Chondrocyte (in vitro differentiated cells): ENCODE results near the gene ACAT1. TPM values are rescaled to one million over a fixed set of nuclear protein-coding genes. Genes with fewer than 3 reads are reported as not detected.

Experiments
- DNase-seq: peaks from one replicate; pipeline ENCODE4 v3.0.0; 2021; ENCODE audit warnings: mixed read lengths, low spot score
- H3K27ac Mint-ChIP-seq: one replicate; pipeline ENCODE4 v1.8.0; 2021; ENCODE audit warnings: mild to moderate bottlenecking, moderate library complexity, mixed read lengths; ENCODE audit not compliant: unreplicated experiment
- H3K27me3 Mint-ChIP-seq: 2 replicates; pipeline ENCODE4 v1.8.0; 2021; ENCODE audit warnings: low read depth, mixed read lengths
- H3K36me3 Mint-ChIP-seq: 2 replicates; pipeline ENCODE4 v1.8.0; 2021; ENCODE audit warnings: low read depth, mixed read lengths
- H3K4me1 Mint-ChIP-seq: 2 replicates; pipeline ENCODE4 v1.8.0; 2021; ENCODE audit warnings: low read depth, mild to moderate bottlenecking, mixed read lengths
- H3K4me3 Mint-ChIP-seq: one replicate; pipeline ENCODE4 v1.8.0; 2021; ENCODE audit warnings: mild to moderate bottlenecking, moderate library complexity, mixed read lengths; ENCODE audit not compliant: unreplicated experiment
- H3K9me3 Mint-ChIP-seq: 2 replicates; pipeline ENCODE4 v1.8.0; 2021; ENCODE audit warnings: low read depth, mixed read lengths
- total RNA-seq: library from RNA; stranded (reverse); gene quantifications from 3 replicates; pipeline ENCODE4 v1.2.1, GENCODE V29; 2021
- TF ChIP-seq, protein P1 (sequence below): fragments of 200-600 bp; sonication (generic); IDR thresholded peaks from 2 replicates; pipeline ENCODE4 v1.5.0; 2021; ENCODE audit warnings: antibody characterized with exemption, mild to moderate bottlenecking, moderate library complexity

The ACAT1 gene
- total RNA-seq, 1 donor from 2014 or later: 43.1 TPM

DNA sequence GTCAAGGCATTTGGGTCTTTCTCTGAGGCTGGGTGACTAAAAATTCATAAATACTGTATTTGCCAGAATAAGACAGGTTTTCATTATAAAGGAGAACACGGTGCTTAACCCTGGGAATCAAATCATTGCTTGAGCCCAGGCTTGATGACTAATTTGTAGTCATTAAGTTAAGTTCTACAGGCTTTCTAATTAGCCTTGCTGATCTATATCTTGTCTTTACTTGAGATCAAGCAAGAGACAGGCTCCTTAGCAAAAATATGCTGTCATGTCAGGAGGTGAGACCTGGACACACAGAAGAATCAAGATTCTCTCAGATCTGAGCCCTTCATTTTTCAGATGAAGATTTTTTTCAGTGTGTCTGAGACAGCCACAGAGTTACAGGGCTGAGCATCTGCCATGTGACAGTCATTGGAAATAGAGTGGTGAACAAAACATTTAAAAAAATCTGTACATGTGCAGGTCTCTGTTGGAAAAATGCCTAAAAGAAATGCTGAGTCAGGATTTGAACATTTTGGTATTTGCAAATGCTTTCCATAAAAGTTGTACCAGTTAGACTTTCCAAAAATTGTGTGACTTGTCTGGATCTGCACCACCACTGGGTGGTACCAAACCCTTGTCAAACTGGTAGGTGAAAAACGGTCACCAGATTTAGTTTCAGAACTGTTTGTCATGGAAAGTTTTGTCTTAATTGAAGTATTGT lies 14.6 kb downstream of the ACAT1 start:
- H3K4me3 Mint-ChIP-seq: no peak overlapping the region
- DNase-seq: no peak

DNA sequence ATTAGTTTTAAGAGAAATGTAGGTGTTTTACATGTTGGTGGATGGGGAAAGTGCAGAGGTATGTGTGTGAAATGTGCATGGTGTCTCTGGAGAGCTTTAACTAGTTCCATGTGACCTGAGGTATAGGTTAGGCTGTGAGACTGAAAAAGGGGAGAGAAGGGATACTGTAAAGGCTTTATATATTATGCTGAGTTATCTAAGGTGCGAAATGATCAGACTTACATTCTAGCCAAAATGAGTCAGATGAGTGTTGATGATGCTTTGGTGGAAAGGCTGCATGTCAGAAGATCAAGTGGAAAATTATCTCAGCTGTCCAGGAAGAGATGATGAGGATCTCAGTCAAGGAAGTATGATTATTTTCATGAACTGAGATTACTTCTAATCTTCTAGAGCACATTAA lies 15.8 kb downstream of the ACAT1 start:
- H3K4me1 Mint-ChIP-seq: peaks cover 3% of the 10 kb centered on the region
- H3K36me3 Mint-ChIP-seq: peaks cover 17% of the 10 kb centered on the region
- TF ChIP-seq, protein P1, sequence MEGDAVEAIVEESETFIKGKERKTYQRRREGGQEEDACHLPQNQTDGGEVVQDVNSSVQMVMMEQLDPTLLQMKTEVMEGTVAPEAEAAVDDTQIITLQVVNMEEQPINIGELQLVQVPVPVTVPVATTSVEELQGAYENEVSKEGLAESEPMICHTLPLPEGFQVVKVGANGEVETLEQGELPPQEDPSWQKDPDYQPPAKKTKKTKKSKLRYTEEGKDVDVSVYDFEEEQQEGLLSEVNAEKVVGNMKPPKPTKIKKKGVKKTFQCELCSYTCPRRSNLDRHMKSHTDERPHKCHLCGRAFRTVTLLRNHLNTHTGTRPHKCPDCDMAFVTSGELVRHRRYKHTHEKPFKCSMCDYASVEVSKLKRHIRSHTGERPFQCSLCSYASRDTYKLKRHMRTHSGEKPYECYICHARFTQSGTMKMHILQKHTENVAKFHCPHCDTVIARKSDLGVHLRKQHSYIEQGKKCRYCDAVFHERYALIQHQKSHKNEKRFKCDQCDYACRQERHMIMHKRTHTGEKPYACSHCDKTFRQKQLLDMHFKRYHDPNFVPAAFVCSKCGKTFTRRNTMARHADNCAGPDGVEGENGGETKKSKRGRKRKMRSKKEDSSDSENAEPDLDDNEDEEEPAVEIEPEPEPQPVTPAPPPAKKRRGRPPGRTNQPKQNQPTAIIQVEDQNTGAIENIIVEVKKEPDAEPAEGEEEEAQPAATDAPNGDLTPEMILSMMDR: no peak
- no peak overlapping the region for H3K27ac Mint-ChIP-seq
- DNase-seq: no peak
- no peak overlapping the region for H3K4me3 Mint-ChIP-seq
- no peaks in the 10 kb centered on the region for H3K27me3 Mint-ChIP-seq
- H3K9me3 Mint-ChIP-seq: no peaks in the 10 kb centered on the region

More for the DNA sequence above, 14.6 kb downstream of the ACAT1 start:
- Mint-ChIP-seq H3K9me3 (no peaks in the 10 kb centered on the region), H3K4me1 (peaks cover 3% of the 10 kb centered on the region), H3K27ac (no peak overlapping the region), H3K36me3 (peaks cover 17% of the 10 kb centered on the region), H3K27me3 (no peaks in the 10 kb centered on the region)
- TF ChIP-seq, protein P1: peak; percentile 71

DNA sequence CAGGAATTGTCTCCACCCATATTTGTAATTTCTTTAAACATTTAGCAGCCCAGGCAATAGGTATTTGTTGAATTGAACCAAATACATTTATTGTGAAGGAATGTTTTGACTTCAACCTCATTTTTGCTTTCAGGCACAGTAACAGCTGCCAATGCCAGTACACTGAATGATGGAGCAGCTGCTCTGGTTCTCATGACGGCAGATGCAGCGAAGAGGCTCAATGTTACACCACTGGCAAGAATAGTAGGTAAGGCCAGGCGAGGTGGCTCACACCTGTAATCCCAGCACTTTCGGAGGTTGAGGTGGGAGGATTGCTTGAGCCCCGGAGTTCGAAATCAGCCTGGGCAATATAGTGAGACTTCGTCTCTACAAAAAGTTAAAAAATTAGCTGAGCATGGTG lies 20.9 kb downstream of the ACAT1 start:
- TF ChIP-seq, protein P1: no peak
- Mint-ChIP-seq H3K27ac (no peak overlapping the region), H3K36me3 (peaks cover 31% of the 10 kb centered on the region), H3K27me3 (no peaks in the 10 kb centered on the region), H3K4me1 (no peaks in the 10 kb centered on the region), H3K9me3 (no peaks in the 10 kb centered on the region), H3K4me3 (no peak overlapping the region)
- DNase-seq: no peak

DNA sequence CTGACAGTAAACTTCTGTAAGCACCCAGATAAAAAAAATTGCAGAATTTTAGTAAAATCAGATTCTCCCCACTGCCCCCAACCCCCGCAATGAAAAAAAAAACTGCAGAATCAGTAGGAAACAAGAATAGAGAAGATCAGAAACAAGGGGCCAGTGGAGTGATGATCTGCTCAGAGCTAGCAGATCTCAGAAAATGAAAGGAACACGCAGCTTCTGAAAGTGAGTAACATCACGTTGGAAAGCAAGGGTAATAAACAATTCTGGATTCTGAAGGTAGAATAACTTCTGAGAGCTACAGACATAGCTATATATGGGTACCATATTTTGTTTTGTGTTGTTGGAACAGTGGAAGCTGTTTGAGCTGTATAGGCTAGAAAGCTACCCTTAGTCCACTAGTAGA lies 23.2 kb downstream of the ACAT1 start:
- H3K4me3 Mint-ChIP-seq: no peak overlapping the region
- H3K36me3 Mint-ChIP-seq: peaks cover 40% of the 10 kb centered on the region
- H3K4me1 Mint-ChIP-seq: no peaks in the 10 kb centered on the region
- no peak for DNase-seq
- H3K27me3 Mint-ChIP-seq: no peaks in the 10 kb centered on the region
- H3K27ac Mint-ChIP-seq: no peak overlapping the region
- TF ChIP-seq, protein P1: no peak
- H3K9me3 Mint-ChIP-seq: no peaks in the 10 kb centered on the region

DNA sequence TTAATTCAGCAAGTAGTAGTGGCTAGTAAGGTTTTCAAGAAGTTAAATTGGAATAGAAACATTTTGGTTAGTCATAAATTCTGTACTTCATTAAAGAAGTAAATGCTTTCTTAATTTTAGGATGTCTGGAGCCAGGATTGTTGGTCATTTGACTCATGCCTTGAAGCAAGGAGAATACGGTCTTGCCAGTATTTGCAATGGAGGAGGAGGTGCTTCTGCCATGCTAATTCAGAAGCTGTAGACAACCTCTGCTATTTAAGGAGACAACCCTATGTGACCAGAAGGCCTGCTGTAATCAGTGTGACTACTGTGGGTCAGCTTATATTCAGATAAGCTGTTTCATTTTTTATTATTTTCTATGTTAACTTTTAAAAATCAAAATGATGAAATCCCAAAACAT lies 25.8 kb downstream of the ACAT1 start:
- no peak for DNase-seq
- Mint-ChIP-seq H3K27me3 (no peaks in the 10 kb centered on the region), H3K36me3 (peaks cover 40% of the 10 kb centered on the region), H3K4me3 (no peak overlapping the region), H3K9me3 (no peaks in the 10 kb centered on the region), H3K27ac (no peak overlapping the region), H3K4me1 (no peaks in the 10 kb centered on the region)
- TF ChIP-seq, protein P1: no peak
